OCI-LY7 (cell line): ENCODE measurements around the gene RACGAP1. TPM values are rescaled to one million over a fixed set of nuclear protein-coding genes. Genes with fewer than 3 reads are reported as not detected.

Experiments used
- BruUV-seq: library from RNA; stranded (reverse); fragments of 400-500 nt; replicated peaks from 2 replicates; lab custom pipeline; 2021; lab: Mats Ljungman, UMichigan
- CTCF ChIA-PET: fragments of 300-600 bp; sonication (Branson Sonifier 250); formaldehyde crosslinking; loops from one replicate; lab custom pipeline; 2022; ENCODE audit warnings: antibody characterized with exemption; ENCODE audit not compliant: unreplicated experiment; lab: Charles Lee
- POLR2A ChIA-PET: fragments of 300-600 bp; sonication (Branson Sonifier 250); formaldehyde crosslinking; loops from one replicate; lab custom pipeline; 2022; ENCODE audit warnings: antibody characterized with exemption; lab: Charles Lee
- DNase-seq: peaks from one replicate; pipeline ENCODE4 v3.0.0-alpha.2; 2015; ENCODE audit warnings: low spot score
- H2AFZ ChIP-seq: fragments of 200-600 bp; sonication (generic), shearing (Covaris generic); 2 replicates; pipeline ENCODE4 v1.6.1; 2014; ENCODE audit warnings: mild to moderate bottlenecking, antibody characterized with exemption, low read length, moderate library complexity
- H3K27ac ChIP-seq: fragments of 200-600 bp; sonication (generic); 2 replicates; pipeline ENCODE4 v1.5.1; 2014; ENCODE audit warnings: mixed run types, low read depth, mild to moderate bottlenecking, moderate library complexity, low read length, inconsistent platforms; ENCODE audit not compliant: poor library complexity, severe bottlenecking
- H3K36me3 ChIP-seq: fragments of 200-600 bp; sonication (generic); 2 replicates; pipeline ENCODE4 v1.6.1; 2014; ENCODE audit warnings: mild to moderate bottlenecking, antibody characterized with exemption, low read length, moderate library complexity, mixed read lengths; ENCODE audit not compliant: insufficient read depth
- H3K4me1 ChIP-seq: fragments of 200-600 bp; sonication (generic); 2 replicates; pipeline ENCODE4 v1.5.1; 2014; ENCODE audit warnings: mild to moderate bottlenecking, low read length; ENCODE audit not compliant: insufficient read depth, poor library complexity, severe bottlenecking
- H3K4me2 ChIP-seq: fragments of 200-600 bp; sonication (generic); 2 replicates; pipeline ENCODE4 v1.6.1; 2014; ENCODE audit warnings: mild to moderate bottlenecking, low read length
- H3K4me3 ChIP-seq: fragments of 200-600 bp; sonication (generic); 2 replicates; pipeline ENCODE4 v1.5.1; 2014; ENCODE audit warnings: mild to moderate bottlenecking, low read depth, low read length; ENCODE audit not compliant: poor library complexity, severe bottlenecking
- H3K79me2 ChIP-seq: fragments of 200-600 bp; sonication (generic); 2 replicates; pipeline ENCODE4 v1.6.1; 2016; ENCODE audit warnings: low read depth, mild to moderate bottlenecking, low read length, moderate library complexity, mixed read lengths; ENCODE audit not compliant: insufficient read depth
- H3K9me2 ChIP-seq: fragments of 200-600 bp; sonication (generic); 2 replicates; pipeline ENCODE4 v1.6.1; 2016; ENCODE audit warnings: mild to moderate bottlenecking, low read length, mixed read lengths; ENCODE audit not compliant: insufficient read depth
- H3K9me3 ChIP-seq: fragments of 200-600 bp; sonication (generic); 2 replicates; pipeline ENCODE4 v1.6.1; 2014; ENCODE audit warnings: mild to moderate bottlenecking, mixed run types, low read length, mixed read lengths
- H4K20me1 ChIP-seq: fragments of 200-600 bp; sonication (generic); 2 replicates; pipeline ENCODE4 v1.6.1; 2014; ENCODE audit warnings: mild to moderate bottlenecking, antibody characterized with exemption, low read length, moderate library complexity, mixed read lengths; ENCODE audit not compliant: insufficient read depth
- EZH2phosphoT487 ChIP-seq: fragments of 200-600 bp; sonication (generic); IDR thresholded peaks from 2 replicates; pipeline ENCODE4 v1.6.1; 2018; ENCODE audit warnings: low read depth, borderline replicate concordance, mild to moderate bottlenecking, mixed run types, antibody characterized with exemption, low read length, moderate library complexity, mixed read lengths
- intact Hi-C: fragments of 100-400 bp; cut with micrococcal nuclease; formaldehyde crosslinking; loops from one replicate; pipeline ENCODE4 v1.10.0; 2022; ENCODE audit not compliant: unreplicated experiment
- total RNA-seq, 2 experiments: library from RNA; depleted of rRNA in 1 of 2; stranded (reverse); fragments of >200 nt in 1 of 2; shearing (Covaris generic) in 1 of 2; gene quantifications; 2 replicates each; pipeline ENCODE4 v1.2.3, GENCODE V29; 2014 to 2022
- TF ChIP-seq, protein P1 (sequence below): fragments of 200-600 bp; sonication (generic); conservative IDR thresholded peaks from 2 replicates; pipeline ENCODE4 v1.5.1; 2014; ENCODE audit warnings: mild to moderate bottlenecking, antibody characterized with exemption, low read length, moderate library complexity, mixed read lengths

Gene RACGAP1
- total RNA-seq, 2 experiments from 2014 or later = 69.6 to 104 TPM

- no peak for TF ChIP-seq EZH2phosphoT487
- TF ChIP-seq, protein P1, sequence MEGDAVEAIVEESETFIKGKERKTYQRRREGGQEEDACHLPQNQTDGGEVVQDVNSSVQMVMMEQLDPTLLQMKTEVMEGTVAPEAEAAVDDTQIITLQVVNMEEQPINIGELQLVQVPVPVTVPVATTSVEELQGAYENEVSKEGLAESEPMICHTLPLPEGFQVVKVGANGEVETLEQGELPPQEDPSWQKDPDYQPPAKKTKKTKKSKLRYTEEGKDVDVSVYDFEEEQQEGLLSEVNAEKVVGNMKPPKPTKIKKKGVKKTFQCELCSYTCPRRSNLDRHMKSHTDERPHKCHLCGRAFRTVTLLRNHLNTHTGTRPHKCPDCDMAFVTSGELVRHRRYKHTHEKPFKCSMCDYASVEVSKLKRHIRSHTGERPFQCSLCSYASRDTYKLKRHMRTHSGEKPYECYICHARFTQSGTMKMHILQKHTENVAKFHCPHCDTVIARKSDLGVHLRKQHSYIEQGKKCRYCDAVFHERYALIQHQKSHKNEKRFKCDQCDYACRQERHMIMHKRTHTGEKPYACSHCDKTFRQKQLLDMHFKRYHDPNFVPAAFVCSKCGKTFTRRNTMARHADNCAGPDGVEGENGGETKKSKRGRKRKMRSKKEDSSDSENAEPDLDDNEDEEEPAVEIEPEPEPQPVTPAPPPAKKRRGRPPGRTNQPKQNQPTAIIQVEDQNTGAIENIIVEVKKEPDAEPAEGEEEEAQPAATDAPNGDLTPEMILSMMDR = no peak
- ChIA-PET POLR2A (interaction anchor here (0.6 to 1.0 kb wide), 3 partner anchors 24 to 74 kb away, joined by 3 read pairs; no protein-coding TSS in a partner anchor), CTCF (no interaction called here)
- Histone ChIP-seq H3K79me2 (no peaks in the 10 kb centered on the region), H3K4me1 (no peaks in the 10 kb centered on the region), H3K4me3 (no peak overlapping the region), H3K36me3 (peaks cover 51% of the 10 kb centered on the region), H3K9me3 (no peaks in the 10 kb centered on the region), H3K9me2 (no peaks in the 10 kb centered on the region), H3K27ac (no peak overlapping the region), H4K20me1 (no peaks in the 10 kb centered on the region), H3K4me2 (no peak overlapping the region), H2AFZ (no peak overlapping the region)
- intact Hi-C loops = no loop called here
- no peak for DNase-seq
- BruUV-seq = no TSS peak
These were observed 40.6 kb downstream of the RACGAP1 start for GRCh38 chr12:49984476-49985359.

DNA sequence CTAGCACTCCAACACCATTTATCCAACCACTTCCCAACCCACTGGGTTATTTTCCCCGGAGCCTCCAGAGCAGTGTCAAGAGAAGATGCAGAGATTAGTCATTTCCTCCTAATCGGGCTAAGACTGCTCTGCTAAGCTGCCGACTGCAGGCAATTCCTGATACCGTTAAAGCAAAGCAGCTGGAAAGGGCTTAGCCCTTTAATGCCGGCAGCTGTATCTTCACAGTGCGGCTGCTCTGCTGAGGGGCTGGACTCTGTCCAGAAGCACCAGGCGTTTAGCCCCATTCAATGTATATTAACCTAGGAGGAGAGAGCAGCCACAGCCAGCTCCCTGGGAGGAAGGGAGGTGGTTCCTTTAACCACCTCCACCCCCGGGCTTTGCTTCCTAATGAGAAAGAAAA is 41.4 kb downstream of the RACGAP1 start:
- no peak overlapping the region for H3K27ac ChIP-seq
- H2AFZ ChIP-seq = no peak overlapping the region
- no peaks in the 10 kb centered on the region for H3K79me2 ChIP-seq
- ChIA-PET POLR2A (interaction anchor here (0.6 to 0.7 kb wide), 2 partner anchors 25 to 43 kb away, joined by 3 read pairs; no protein-coding TSS in a partner anchor), CTCF (no interaction called here)
- intact Hi-C loops = no loop called here
- no peak for DNase-seq
- no peak overlapping the region for H3K4me3 ChIP-seq
- no peaks in the 10 kb centered on the region for H3K9me2 ChIP-seq
- peaks cover 43% of the 10 kb centered on the region for H3K36me3 ChIP-seq
- no peaks in the 10 kb centered on the region for H3K9me3 ChIP-seq
- no peak overlapping the region for H3K4me2 ChIP-seq
- H4K20me1 ChIP-seq = no peaks in the 10 kb centered on the region
- BruUV-seq = no TSS peak
- H3K4me1 ChIP-seq = no peaks in the 10 kb centered on the region
- TF ChIP-seq EZH2phosphoT487 = no peak
- TF ChIP-seq, protein P1 = no peak
